NCI-H748 (cell line): ENCODE results near the gene LRRC32.
"Not testable (repeated sequence)": the region's sequence is repeated elsewhere in the genome, so short reads cannot be mapped to it uniquely, and the experiment has no call there.

Experiments
- DNase-seq: peaks from one replicate; lab custom pipeline; 2025; ENCODE audit not compliant: unreplicated experiment; lab: John Stamatoyannopoulos, UW

LRRC32 gene

DNA sequence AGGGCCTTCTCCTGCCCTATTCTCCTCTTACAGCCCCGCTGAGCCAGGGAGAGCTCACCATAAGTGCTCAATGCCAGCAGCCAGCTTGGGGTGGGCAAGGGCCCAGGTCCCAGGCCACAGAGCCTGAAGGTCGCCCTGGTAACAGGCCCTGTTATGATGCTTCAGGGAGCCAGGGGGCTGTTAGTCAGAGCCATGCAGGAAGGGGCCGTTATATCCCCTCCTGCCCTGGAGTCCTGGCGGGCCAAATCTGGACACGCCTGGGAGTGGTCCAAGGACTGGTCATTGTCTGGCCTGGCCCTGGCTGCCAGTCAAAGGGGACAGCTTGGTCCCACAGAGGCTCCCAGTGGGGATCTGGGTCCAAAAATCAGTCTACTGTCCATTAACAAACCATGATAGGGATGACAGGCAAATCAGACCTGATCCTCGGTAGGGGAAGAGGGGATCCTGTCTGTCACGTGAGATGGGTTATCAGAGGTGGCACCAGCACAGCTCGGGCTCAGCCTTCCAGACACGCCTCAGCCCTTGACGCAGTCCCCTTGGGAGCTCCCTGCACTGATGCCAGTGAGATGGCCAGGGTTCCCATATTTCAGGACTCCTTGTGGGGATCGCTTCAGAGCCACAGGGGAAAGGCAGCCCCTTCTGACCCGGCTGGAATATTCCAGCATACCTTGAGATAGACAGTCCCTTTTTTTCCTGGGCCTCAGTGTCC is 55.9 kb downstream of the LRRC32 start:
- no peak for DNase-seq

GRCh38 chr11:76613901-76614300 is 56.6 kb downstream of the LRRC32 start:
- DNase-seq: no peak

DNA sequence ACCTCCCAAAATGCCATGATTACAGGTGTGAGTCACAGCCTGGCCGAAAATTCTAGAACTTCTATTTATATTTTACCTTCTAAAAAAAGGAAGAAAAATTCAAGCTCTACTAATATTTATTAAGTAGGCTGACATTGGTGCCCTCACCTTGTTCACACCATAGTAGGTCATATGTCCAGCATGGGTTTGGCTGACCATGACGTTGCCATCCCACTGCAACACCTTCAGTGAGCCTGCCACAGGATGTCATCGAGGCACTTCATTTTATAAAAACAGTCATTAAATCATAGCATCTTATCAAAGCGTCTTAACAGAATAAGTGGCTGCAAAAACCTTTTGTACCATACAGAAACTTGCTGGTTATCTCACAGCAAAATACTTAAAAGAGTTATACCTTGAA is 58.3 kb downstream of the LRRC32 start:
- no peak for DNase-seq

GRCh38 chr11:76610871-76611475 is 59.6 kb downstream of the LRRC32 start:
- no peak for DNase-seq

- DNase-seq: no peak
These were observed 60.2 kb downstream of the LRRC32 start for GRCh38 chr11:76610371-76610770.

DNA sequence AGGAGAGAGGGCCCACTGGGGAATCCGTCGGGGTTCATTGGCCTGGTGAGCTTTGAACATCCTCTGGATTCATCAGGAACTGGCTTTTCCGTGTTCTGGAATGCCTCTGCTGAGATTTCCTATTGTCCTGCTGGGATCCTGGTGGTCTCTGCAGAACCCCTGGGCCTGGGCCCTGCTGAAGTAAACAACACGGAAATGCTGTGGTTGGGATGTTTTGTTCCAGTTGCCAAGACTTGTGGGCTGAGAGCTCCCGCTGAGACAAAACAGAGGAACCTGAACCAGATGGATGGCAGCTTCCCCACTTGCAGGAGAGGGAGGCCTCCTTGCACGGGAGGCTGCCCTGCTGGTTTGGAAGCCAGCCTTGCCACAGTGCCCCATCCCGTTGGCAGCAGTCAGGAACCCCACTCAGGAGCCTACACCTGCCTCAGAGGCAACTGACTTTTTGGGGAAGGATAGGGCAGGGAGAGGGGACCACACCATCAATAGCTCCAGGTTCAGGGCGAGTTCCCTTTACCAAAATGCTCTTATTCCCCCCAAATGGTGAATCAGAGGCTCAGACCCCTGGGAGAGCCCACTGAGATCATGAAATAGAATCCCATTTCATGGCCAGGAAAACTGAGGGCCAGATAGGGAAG is 60.7 kb downstream of the LRRC32 start:
- DNase-seq: no peak

DNA sequence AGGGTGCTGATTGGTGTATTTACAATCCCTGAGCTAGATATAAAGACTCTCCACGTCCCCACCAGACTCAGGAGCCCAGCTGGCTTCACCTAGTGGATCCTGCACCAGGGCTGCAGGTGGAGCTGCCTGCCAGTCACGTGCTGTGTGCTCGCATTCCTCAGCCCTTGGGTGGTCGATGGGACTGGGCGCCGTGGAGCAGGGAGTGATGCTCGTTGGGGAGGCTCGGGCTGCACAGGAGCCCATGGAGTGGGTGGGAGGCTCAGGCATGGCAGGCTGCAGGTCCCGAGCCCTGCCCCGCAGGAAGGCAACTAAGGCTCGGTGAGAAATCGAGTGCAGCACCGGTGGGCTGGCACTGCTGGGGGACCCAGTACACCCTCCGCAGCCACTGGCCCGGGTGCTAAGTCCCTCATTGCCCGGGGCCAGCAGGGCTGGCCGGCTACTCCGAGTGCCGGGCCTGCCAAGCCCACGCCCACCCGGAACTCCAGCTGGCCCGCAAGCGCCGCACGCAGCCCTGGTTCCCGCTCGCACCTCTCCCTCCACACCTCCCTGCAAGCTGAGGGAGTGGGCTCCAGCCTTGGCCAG is 61.6 kb downstream of the LRRC32 start:
- not testable (repeated sequence) for DNase-seq

DNA sequence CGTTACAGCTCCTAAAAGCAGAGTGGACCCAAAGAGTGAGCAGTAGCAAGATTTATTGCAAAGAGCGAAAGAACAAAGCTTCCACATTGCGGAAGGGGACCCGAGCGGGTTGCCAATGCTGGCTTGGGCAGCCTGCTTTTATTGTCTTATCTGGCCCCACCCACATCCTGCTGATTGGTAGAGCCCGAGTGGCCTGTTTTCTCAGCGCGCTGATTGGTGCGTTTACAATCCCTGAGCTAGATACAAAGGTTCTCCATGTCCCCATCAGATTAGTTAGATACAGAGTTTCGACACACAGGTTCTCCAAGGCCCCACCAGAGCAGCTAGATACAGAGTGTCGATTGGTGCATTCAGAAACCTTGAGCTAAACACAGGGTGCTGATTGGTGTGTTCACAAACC is 62.3 kb downstream of the LRRC32 start:
- DNase-seq: not testable (repeated sequence)
